ENCODE data around the gene GNGT2. TPM values are rescaled to one million over a fixed set of nuclear protein-coding genes. Genes with fewer than 3 reads are reported as not detected.
A peak's percentile ranks its signal among the peaks of the same experiment; 100 is the strongest.

GNGT2 gene
- total RNA-seq, 1 experiment from 2014 or later = not detected

DNA sequence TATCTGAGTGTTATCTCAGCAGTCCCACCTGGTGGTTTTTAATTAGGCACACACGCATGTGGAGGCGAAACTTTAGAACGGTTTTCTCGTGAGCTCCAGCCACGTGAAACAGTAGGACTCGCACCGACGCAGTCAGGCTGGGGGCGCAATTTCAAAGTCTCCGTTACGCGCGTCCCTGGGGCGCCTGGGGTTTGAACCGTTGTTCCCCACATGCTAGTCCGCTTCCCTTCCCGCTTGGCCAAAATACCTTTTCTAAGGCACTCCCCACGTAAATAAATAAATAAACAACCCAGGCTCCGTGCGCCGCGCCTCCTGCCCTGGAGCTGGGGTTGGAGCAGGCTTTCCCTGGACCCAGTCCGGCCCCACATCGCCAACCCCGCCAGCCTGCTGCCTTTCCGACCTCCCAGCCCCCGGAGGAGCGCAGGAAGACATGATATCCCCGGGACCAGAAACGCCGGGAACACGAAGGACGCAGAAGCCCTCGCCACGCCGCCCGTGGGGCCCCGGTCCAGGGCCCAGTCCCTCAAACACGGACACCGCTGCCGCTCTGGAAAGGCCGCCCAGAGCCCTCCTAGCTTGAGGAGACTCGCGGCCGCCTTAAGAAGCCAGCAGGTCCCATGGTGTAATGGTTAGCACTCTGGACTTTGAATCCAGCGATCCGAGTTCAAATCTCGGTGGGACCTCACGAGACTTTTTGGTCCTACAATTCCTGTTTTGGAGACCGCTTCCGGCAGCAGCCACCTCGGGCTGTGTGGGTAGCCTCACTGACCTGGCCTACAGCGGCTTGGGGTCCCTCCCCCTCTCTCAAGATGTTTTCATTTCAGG is 18.2 kb downstream of the GNGT2 start:
- TF ChIP-seq, protein P1, sequence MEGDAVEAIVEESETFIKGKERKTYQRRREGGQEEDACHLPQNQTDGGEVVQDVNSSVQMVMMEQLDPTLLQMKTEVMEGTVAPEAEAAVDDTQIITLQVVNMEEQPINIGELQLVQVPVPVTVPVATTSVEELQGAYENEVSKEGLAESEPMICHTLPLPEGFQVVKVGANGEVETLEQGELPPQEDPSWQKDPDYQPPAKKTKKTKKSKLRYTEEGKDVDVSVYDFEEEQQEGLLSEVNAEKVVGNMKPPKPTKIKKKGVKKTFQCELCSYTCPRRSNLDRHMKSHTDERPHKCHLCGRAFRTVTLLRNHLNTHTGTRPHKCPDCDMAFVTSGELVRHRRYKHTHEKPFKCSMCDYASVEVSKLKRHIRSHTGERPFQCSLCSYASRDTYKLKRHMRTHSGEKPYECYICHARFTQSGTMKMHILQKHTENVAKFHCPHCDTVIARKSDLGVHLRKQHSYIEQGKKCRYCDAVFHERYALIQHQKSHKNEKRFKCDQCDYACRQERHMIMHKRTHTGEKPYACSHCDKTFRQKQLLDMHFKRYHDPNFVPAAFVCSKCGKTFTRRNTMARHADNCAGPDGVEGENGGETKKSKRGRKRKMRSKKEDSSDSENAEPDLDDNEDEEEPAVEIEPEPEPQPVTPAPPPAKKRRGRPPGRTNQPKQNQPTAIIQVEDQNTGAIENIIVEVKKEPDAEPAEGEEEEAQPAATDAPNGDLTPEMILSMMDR (IDR thresholded peaks at IDR 0.05; ENCODE audit: unreplicated experiment) = peak; percentile 21
- H3K4me3 Mint-ChIP-seq (ENCODE audit: unreplicated experiment) = peak overlapping the region; percentile 96
- peak; percentile 93 for DNase-seq (ENCODE audit: unreplicated experiment)
- no peaks in the 10 kb centered on the region for H3K27me3 Mint-ChIP-seq (ENCODE audit: insufficient read depth, unreplicated experiment)
- ChIA-PET POLR2A (interaction anchor here (0.5 to 3.5 kb wide), 21 partner anchors 12 to 1161 kb away, joined by 3 to 28 read pairs (median 5); partner anchors contain the start of genes ATP5MC1 and SNF8), CTCF (interaction anchor here (0.5 to 1.6 kb wide), 8 partner anchors 9 to 512 kb away, joined by 3 to 7 read pairs (median 3); no protein-coding TSS in a partner anchor)
- no peaks in the 10 kb centered on the region for H3K9me3 Mint-ChIP-seq (ENCODE audit: unreplicated experiment)
- H3K4me1 Mint-ChIP-seq (ENCODE audit: insufficient read depth, unreplicated experiment) = no peaks in the 10 kb centered on the region
- H3K27ac Mint-ChIP-seq (ENCODE audit: low read depth, unreplicated experiment) = peak overlapping the region; percentile 96
- H3K36me3 Mint-ChIP-seq (ENCODE audit: insufficient read depth, unreplicated experiment) = peaks cover 15% of the 10 kb centered on the region
- intact Hi-C loops (cut with micrococcal nuclease) = loop anchor here (5.0 to 10.0 kb wide), 2 partner anchors 137 to 285 kb away; partner anchors contain the start of gene UBE2Z
- TSS peak; percentile 98 for BruUV-seq (replicated peaks)

GRCh38 chr17:49191409-49191916 is 18.9 kb downstream of the GNGT2 start:
- H3K36me3 Mint-ChIP-seq (ENCODE audit: insufficient read depth, unreplicated experiment) = peaks cover 15% of the 10 kb centered on the region
- H3K27me3 Mint-ChIP-seq (ENCODE audit: insufficient read depth, unreplicated experiment) = no peaks in the 10 kb centered on the region
- ChIA-PET POLR2A (interaction anchor here (0.5 to 3.5 kb wide), 18 partner anchors 11 to 1160 kb away, joined by 3 to 28 read pairs (median 5); partner anchors contain the start of genes ATP5MC1 and SNF8), CTCF (interaction anchor here (0.5 to 1.6 kb wide), 6 partner anchors 9 to 511 kb away, joined by 3 to 7 read pairs (median 4); no protein-coding TSS in a partner anchor)
- no peak for DNase-seq (ENCODE audit: unreplicated experiment)
- BruUV-seq (replicated peaks) = no TSS peak
- no peaks in the 10 kb centered on the region for H3K4me1 Mint-ChIP-seq (ENCODE audit: insufficient read depth, unreplicated experiment)
- TF ChIP-seq, protein P1 (IDR thresholded peaks at IDR 0.05; ENCODE audit: unreplicated experiment) = no peak
- H3K4me3 Mint-ChIP-seq (ENCODE audit: unreplicated experiment) = peak overlapping the region; percentile 96
- no peaks in the 10 kb centered on the region for H3K9me3 Mint-ChIP-seq (ENCODE audit: unreplicated experiment)
- peak overlapping the region; percentile 96 for H3K27ac Mint-ChIP-seq (ENCODE audit: low read depth, unreplicated experiment)
- intact Hi-C loops (cut with micrococcal nuclease) = loop anchor here (5.0 to 10.0 kb wide), 2 partner anchors 137 to 284 kb away; partner anchors contain the start of gene UBE2Z

DNA sequence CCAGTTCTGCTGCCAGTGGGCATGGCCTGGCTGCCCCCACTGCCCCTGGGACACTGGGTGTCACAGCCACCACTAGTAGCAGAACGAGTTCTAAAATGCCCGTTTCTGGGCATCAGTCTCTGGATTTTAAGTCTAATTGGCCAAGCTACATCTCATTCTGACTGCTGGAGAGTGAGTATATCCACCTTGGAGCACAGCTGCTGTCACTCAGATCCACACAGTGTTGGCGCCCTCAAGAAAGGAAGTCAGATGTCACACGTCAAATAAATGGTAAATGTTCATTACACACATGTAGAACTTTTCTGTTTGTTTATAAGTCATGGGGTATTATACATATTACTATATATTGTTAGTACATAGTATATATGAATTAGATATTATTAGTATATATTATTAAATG is 19.4 kb downstream of the GNGT2 start:
- POLR2A ChIA-PET = interaction anchor here (0.6 to 3.5 kb wide), 12 partner anchors 9 to 299 kb away, joined by 3 to 28 read pairs (median 6); partner anchors contain the start of genes ATP5MC1 and SNF8
- intact Hi-C loops (cut with micrococcal nuclease) = loop anchor here (5.0 to 10.0 kb wide), 2 partner anchors 136 to 284 kb away; partner anchors contain the start of gene UBE2Z

More for the DNA sequence above, 19.4 kb downstream of the GNGT2 start:
- BruUV-seq (replicated peaks) = no TSS peak
- no peaks in the 10 kb centered on the region for H3K4me1 Mint-ChIP-seq (ENCODE audit: insufficient read depth, unreplicated experiment)
- peak overlapping the region; percentile 16 for H3K27ac Mint-ChIP-seq (ENCODE audit: low read depth, unreplicated experiment)
- H3K9me3 Mint-ChIP-seq (ENCODE audit: unreplicated experiment) = no peaks in the 10 kb centered on the region
- H3K27me3 Mint-ChIP-seq (ENCODE audit: insufficient read depth, unreplicated experiment) = no peaks in the 10 kb centered on the region
- H3K36me3 Mint-ChIP-seq (ENCODE audit: insufficient read depth, unreplicated experiment) = peaks cover 15% of the 10 kb centered on the region
- TF ChIP-seq, protein P1 (IDR thresholded peaks at IDR 0.05; ENCODE audit: unreplicated experiment) = no peak
- CTCF ChIA-PET = interaction anchor here (0.7 to 1.0 kb wide), 5 partner anchors 35 to 158 kb away, joined by 3 to 6 read pairs (median 3); no protein-coding TSS in a partner anchor
- peak overlapping the region; percentile 96 for H3K4me3 Mint-ChIP-seq (ENCODE audit: unreplicated experiment)
- no peak for DNase-seq (ENCODE audit: unreplicated experiment)
